Kidney (tissue), 14 donors: ENCODE measurements around the gene PDE1A. TPM values are rescaled to one million over a fixed set of nuclear protein-coding genes. Genes with fewer than 3 reads are reported as not detected.
A peak's percentile ranks its signal among the peaks of the same experiment; 100 is the strongest.

Source experiments
- DNase-seq, 5 donors: peaks; one replicate each; pipeline ENCODE4 v3.0.0-alpha.2; 2013 to 2020
- FAIRE-seq: peaks from 2 replicates; lab custom pipeline; 2012; peaks lifted over from hg19 to GRCh38; lab: Jason Lieb, UNC
- H3K27ac ChIP-seq, 2 donors: one replicate each; pipeline ENCODE4 v1.7.0; 2013; ENCODE audit warnings: low read depth in 2 of 2, low read length in 2 of 2, inconsistent platforms in 1 of 2
- H3K27me3 ChIP-seq: one replicate; pipeline ENCODE4 v1.7.1; 2013; ENCODE audit warnings: low read length, inconsistent platforms; ENCODE audit not compliant: control insufficient read depth, insufficient read depth
- H3K36me3 ChIP-seq, 3 donors: one replicate each; pipeline versions ENCODE4 v1.7.0 to v1.7.1; 2013; ENCODE audit warnings: low read length in 3 of 3, control low read depth in 1 of 3, inconsistent platforms in 1 of 3; ENCODE audit not compliant: insufficient read depth in 3 of 3, control insufficient read depth in 2 of 3
- H3K4me1 ChIP-seq, 3 donors: one replicate each; pipeline versions ENCODE4 v1.7.0 to v1.7.1; 2013; ENCODE audit warnings: low read length in 3 of 3, inconsistent platforms in 1 of 3, low read depth in 1 of 3; ENCODE audit not compliant: control insufficient read depth in 2 of 3, insufficient read depth in 2 of 3
- H3K4me3 ChIP-seq, 3 donors: one replicate each; pipeline versions ENCODE4 v1.7.0 to v1.8.1; 2013; ENCODE audit warnings: low read length in 3 of 3, control low read depth in 1 of 3, inconsistent platforms in 1 of 3
- H3K9ac ChIP-seq, 3 donors: one replicate each; pipeline versions ENCODE4 v1.7.0 to v1.7.1; 2013; ENCODE audit warnings: low read length in 3 of 3, control low read depth in 1 of 3, inconsistent platforms in 1 of 3
- H3K9me3 ChIP-seq, 3 donors: one replicate each; pipeline versions ENCODE4 v1.7.0 to v1.7.1; 2013; ENCODE audit warnings: low read length in 3 of 3, control low read depth in 1 of 3, inconsistent platforms in 1 of 3; ENCODE audit not compliant: control insufficient read depth in 2 of 3, insufficient read depth in 1 of 3
- intact Hi-C: fragments of 100-400 bp; cut with DNase I; formaldehyde crosslinking; loops from one replicate; pipeline ENCODE4 v1.11.1; 2022
- polyA plus RNA-seq: library from polyadenylated mRNA; stranded (reverse); fragments of 350-450 nt; fragmentation: Illumina TruSeq; extraction: RNeasy Lipid Tissue Mini Kit (QIAGEN cat#74804); gene quantifications from one replicate; pipeline ENCODE4 v1.2.3, GENCODE V29; 2014; ENCODE audit warnings: low read depth, low replicate concordance; ENCODE audit not compliant: insufficient read depth
- total RNA-seq: library from RNA; stranded (reverse); fragmentation: NEBNext Ultra II Directional; extraction: Animal tissue kit (Norgen Biotek cat#: 25700); gene quantifications from one replicate; pipeline ENCODE4 v1.2.1, GENCODE V29; 2021
- TF ChIP-seq, protein P1 (sequence below): IDR thresholded peaks from 3 replicates; pipeline ENCODE4 v1.5.1; 2012; ENCODE audit warnings: mild to moderate bottlenecking, moderate library complexity, borderline replicate concordance; ENCODE audit not compliant: insufficient read depth; ENCODE audit errors: extremely low read depth
- donor health status: control.
- donor health status: control.
- donor health status: control.
- donor health status: control.
- donor health status: control.
- donor health status: DM: yes; HTN: yes; CAD: no.
- donor health status: Normal renal cell carcinoma (clear cell type).

Gene PDE1A
- total and polyA plus RNA-seq, 2 donors from 2014 or later = 40.4 to 70.5 TPM

DNA sequence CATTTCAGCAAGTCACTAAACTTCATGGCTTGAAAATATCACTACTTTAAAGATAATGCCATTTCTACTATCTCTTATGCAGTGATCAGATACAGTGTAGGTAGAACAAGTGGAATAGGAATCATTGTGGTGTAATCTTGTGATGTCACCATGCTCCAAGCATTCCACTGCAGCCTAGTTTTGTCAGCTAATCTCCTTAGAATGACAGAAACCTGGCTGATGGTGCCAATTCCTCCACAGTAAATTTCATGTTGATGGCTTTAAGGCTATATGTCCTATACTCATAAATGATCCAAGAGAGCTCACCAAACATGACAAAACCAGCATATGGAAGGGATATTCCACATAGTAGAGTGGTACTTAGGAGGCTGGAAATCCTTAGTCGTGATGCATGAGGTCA lies 184.9 kb downstream of the PDE1A start:
- Histone ChIP-seq H3K4me1 (no peaks in the 10 kb centered on the region), H3K27ac (no peak overlapping the region), H3K27me3 (no peaks in the 10 kb centered on the region), H3K9ac (no peak overlapping the region), H3K9me3 (no peaks in the 10 kb centered on the region), H3K36me3 (no peaks in the 10 kb centered on the region), H3K4me3 (no peak overlapping the region)
- FAIRE-seq = no peak
- DNase-seq = no peak
- intact Hi-C loops = no loop called here
- TF ChIP-seq, protein P1, sequence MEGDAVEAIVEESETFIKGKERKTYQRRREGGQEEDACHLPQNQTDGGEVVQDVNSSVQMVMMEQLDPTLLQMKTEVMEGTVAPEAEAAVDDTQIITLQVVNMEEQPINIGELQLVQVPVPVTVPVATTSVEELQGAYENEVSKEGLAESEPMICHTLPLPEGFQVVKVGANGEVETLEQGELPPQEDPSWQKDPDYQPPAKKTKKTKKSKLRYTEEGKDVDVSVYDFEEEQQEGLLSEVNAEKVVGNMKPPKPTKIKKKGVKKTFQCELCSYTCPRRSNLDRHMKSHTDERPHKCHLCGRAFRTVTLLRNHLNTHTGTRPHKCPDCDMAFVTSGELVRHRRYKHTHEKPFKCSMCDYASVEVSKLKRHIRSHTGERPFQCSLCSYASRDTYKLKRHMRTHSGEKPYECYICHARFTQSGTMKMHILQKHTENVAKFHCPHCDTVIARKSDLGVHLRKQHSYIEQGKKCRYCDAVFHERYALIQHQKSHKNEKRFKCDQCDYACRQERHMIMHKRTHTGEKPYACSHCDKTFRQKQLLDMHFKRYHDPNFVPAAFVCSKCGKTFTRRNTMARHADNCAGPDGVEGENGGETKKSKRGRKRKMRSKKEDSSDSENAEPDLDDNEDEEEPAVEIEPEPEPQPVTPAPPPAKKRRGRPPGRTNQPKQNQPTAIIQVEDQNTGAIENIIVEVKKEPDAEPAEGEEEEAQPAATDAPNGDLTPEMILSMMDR = no peak

DNA sequence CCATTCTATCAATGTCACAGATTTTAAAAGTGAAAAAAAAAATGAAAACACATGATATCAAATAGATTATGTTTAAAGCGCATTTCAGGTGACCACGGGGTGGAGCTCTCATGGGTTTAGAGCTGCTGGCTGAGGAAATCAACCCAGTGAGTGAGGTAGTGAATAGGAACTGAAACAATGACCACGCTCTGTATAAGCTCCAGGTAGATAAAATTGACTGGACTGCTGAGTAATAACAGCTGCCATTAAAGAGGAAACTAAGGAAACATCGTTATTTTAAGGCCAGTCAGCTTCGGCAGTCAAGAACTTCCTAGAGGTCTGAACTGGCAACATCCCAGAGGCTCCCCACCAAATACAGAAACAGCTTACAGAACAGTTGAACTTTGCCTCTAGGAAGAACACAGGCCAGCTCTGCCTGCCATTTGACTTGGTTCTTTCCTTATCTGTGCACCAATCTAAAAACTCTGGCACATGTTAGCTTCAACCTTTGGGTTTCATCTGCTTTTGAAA lies 185.9 kb downstream of the PDE1A start:
- peak overlapping the region in 1 of 3 donors; percentile 9 for H3K4me3 ChIP-seq
- no peak overlapping the region for H3K27ac ChIP-seq
- H3K36me3 ChIP-seq = no peaks in the 10 kb centered on the region
- TF ChIP-seq, protein P1 = peak; percentile 50
- DNase-seq (peak in 2 of 5 donors; percentile 17 to 35), FAIRE-seq (no peak)
- intact Hi-C loops = no loop called here
- H3K4me1 ChIP-seq = no peaks in the 10 kb centered on the region
- no peaks in the 10 kb centered on the region for H3K27me3 ChIP-seq
- H3K9ac ChIP-seq = no peak overlapping the region
- no peaks in the 10 kb centered on the region for H3K9me3 ChIP-seq

DNA sequence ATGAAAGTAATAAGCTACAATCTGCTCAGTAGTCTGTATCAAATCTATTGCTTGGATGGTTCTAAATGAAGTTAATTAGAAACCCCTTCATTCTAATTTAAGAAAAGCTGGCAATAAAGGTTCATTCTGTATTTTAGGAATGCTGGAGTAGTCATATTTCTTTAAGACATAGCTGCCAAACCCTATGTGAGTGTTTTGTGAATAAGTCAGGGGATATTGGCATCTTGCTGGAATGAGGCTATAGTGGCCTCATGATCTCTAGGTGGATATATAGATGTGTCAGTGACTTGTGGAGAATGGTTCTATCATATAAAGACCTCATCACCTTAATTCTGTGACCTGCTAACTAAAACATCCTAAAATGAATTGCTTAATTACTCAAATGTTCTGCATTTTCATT lies 196.3 kb downstream of the PDE1A start:
- intact Hi-C loops = no loop called here
- H3K36me3 ChIP-seq = no peaks in the 10 kb centered on the region
- TF ChIP-seq, protein P1 = no peak
- no peaks in the 10 kb centered on the region for H3K9me3 ChIP-seq
- H3K9ac ChIP-seq = no peak overlapping the region
- no peak overlapping the region for H3K4me3 ChIP-seq
- no peaks in the 10 kb centered on the region for H3K27me3 ChIP-seq
- no peaks in the 10 kb centered on the region for H3K4me1 ChIP-seq
- DNase-seq (no peak), FAIRE-seq (no peak)
- no peak overlapping the region for H3K27ac ChIP-seq

DNA sequence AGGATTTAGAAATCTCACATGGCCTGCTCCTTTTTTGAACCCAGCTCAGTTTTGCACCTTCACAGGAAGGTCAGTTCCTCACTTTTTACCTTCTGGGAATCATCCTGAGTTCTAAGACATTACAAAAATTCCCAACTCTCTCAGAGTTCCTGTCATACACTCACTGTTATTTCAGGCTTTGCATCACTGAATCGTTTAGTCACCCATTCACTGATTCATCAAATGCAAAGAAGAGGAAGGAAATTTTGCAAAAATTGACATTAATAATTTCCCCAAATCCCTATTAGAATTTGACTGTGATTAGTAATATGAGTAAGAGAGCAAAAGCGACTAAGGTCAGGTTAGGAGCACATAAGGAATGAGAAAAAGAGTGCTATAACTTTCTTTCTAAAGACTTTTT lies 197.5 kb downstream of the PDE1A start:
- Histone ChIP-seq H3K9ac (no peak overlapping the region), H3K27ac (no peak overlapping the region), H3K36me3 (no peaks in the 10 kb centered on the region), H3K4me3 (no peak overlapping the region), H3K9me3 (no peaks in the 10 kb centered on the region), H3K4me1 (no peaks in the 10 kb centered on the region), H3K27me3 (no peaks in the 10 kb centered on the region)
- FAIRE-seq = no peak
- intact Hi-C loops = no loop called here
- DNase-seq = no peak
- TF ChIP-seq, protein P1 = no peak
